DMS79 (cell line): ENCODE results near the gene CDH4.

ENCODE experiments used
- DNase-seq: peaks from one replicate; lab custom pipeline; 2025; lab: John Stamatoyannopoulos, UW

Gene CDH4

GRCh38 chr20:61897401-61898295, 645.6 kb downstream of the CDH4 start:
- no peak for DNase-seq

GRCh38 chr20:61898405-61898804, 646.3 kb downstream of the CDH4 start:
- no peak for DNase-seq

- no peak for DNase-seq
Observed at GRCh38 chr20:61900011-61900944, 648.2 kb downstream of the CDH4 start.

GRCh38 chr20:61900945-61901293, 648.9 kb downstream of the CDH4 start:
- DNase-seq: no peak

GRCh38 chr20:61901392-61902220, 649.5 kb downstream of the CDH4 start:
- DNase-seq: no peak

GRCh38 chr20:61902221-61902869, 650.3 kb downstream of the CDH4 start:
- no peak for DNase-seq

- DNase-seq: no peak
Observed at GRCh38 chr20:61903575-61904340, 651.7 kb downstream of the CDH4 start.

- no peak for DNase-seq
Observed at GRCh38 chr20:61904456-61904855, 652.4 kb downstream of the CDH4 start.

- no peak for DNase-seq
Observed at GRCh38 chr20:61905781-61906523, 653.9 kb downstream of the CDH4 start.

GRCh38 chr20:61907081-61907891, 655.2 kb downstream of the CDH4 start:
- no peak for DNase-seq

- DNase-seq: no peak
Observed at GRCh38 chr20:61908057-61909026, 656.3 kb downstream of the CDH4 start.

GRCh38 chr20:61909028-61909427, 657.0 kb downstream of the CDH4 start:
- DNase-seq: no peak

- DNase-seq: no peak
Observed at GRCh38 chr20:61909821-61910220, 657.8 kb downstream of the CDH4 start.

- DNase-seq: no peak
Observed at GRCh38 chr20:61911824-61912223, 659.8 kb downstream of the CDH4 start.

GRCh38 chr20:61912665-61913422, 660.8 kb downstream of the CDH4 start:
- no peak for DNase-seq

GRCh38 chr20:61913423-61914225, 661.6 kb downstream of the CDH4 start:
- DNase-seq: no peak
